Duodenal mucosa (tissue), 2 donors: ENCODE measurements around the gene PDSS2.
"Not testable (repeated sequence)": the region's sequence is repeated elsewhere in the genome, so short reads cannot be mapped to it uniquely, and the experiment has no call there.

Experiments used
- H3K27ac ChIP-seq: one replicate; pipeline ENCODE4 v1.7.0; 2013; ENCODE audit warnings: low read depth, low read length
- H3K27me3 ChIP-seq, 2 donors: one replicate each; pipeline ENCODE4 v1.7.0; 2013; ENCODE audit warnings: low read length in 2 of 2, control low read depth in 1 of 2; ENCODE audit not compliant: insufficient read depth in 2 of 2, control insufficient read depth in 1 of 2
- H3K36me3 ChIP-seq, 2 donors: one replicate each; pipeline ENCODE4 v1.7.0; 2013; ENCODE audit warnings: low read length in 2 of 2, control low read depth in 1 of 2; ENCODE audit not compliant: insufficient read depth in 2 of 2, control insufficient read depth in 1 of 2
- H3K4me1 ChIP-seq, 2 donors: one replicate each; pipeline ENCODE4 v1.7.0; 2013; ENCODE audit warnings: low read length in 2 of 2, control low read depth in 1 of 2; ENCODE audit not compliant: insufficient read depth in 2 of 2, control insufficient read depth in 1 of 2
- H3K4me3 ChIP-seq, 2 donors: one replicate each; pipeline ENCODE4 v1.7.0; 2013; ENCODE audit warnings: low read length in 2 of 2, low read depth in 1 of 2
- H3K9ac ChIP-seq, 2 donors: one replicate each; pipeline ENCODE4 v1.7.0; 2013; ENCODE audit warnings: low read length in 2 of 2, low read depth in 1 of 2
- H3K9me3 ChIP-seq, 2 donors: one replicate each; pipeline ENCODE4 v1.7.0; 2013; ENCODE audit warnings: low read length in 2 of 2, control low read depth in 1 of 2; ENCODE audit not compliant: control insufficient read depth in 1 of 2

Gene PDSS2

GRCh38 chr6:107284805-107285204, 174.6 kb downstream of the PDSS2 start:
- Histone ChIP-seq H3K4me1 (no peaks in the 10 kb centered on the region), H3K9me3 (no peaks in the 10 kb centered on the region), H3K4me3 (no peak overlapping the region), H3K36me3 (no peaks in the 10 kb centered on the region), H3K9ac (no peak overlapping the region), H3K27me3 (no peaks in the 10 kb centered on the region), H3K27ac (no peak overlapping the region)

GRCh38 chr6:107280791-107281190, 178.6 kb downstream of the PDSS2 start:
- no peak overlapping the region for H3K4me3 ChIP-seq
- no peaks in the 10 kb centered on the region for H3K27me3 ChIP-seq
- no peak overlapping the region for H3K27ac ChIP-seq
- H3K36me3 ChIP-seq, result no peaks in the 10 kb centered on the region
- H3K9me3 ChIP-seq, result no peaks in the 10 kb centered on the region
- H3K9ac ChIP-seq, result no peak overlapping the region
- no peaks in the 10 kb centered on the region for H3K4me1 ChIP-seq

- H3K4me3 ChIP-seq, H3K4me1 ChIP-seq, H3K9me3 ChIP-seq, H3K27ac ChIP-seq, H3K27me3 ChIP-seq, H3K9ac ChIP-seq, H3K36me3 ChIP-seq: not testable (repeated sequence)
Observed at GRCh38 chr6:107280001-107280400, 179.4 kb downstream of the PDSS2 start.

GRCh38 chr6:107275330-107275865, 184.0 kb downstream of the PDSS2 start:
- Histone ChIP-seq H3K4me3 (no peak overlapping the region), H3K36me3 (no peaks in the 10 kb centered on the region), H3K27me3 (no peaks in the 10 kb centered on the region), H3K9ac (no peak overlapping the region), H3K4me1 (no peaks in the 10 kb centered on the region), H3K27ac (no peak overlapping the region), H3K9me3 (no peaks in the 10 kb centered on the region)

- Histone ChIP-seq H3K4me1 (no peaks in the 10 kb centered on the region), H3K4me3 (no peak overlapping the region), H3K27ac (no peak overlapping the region), H3K9me3 (no peaks in the 10 kb centered on the region), H3K36me3 (no peaks in the 10 kb centered on the region), H3K27me3 (no peaks in the 10 kb centered on the region), H3K9ac (no peak overlapping the region)
Observed at GRCh38 chr6:107274288-107274687, 185.1 kb downstream of the PDSS2 start.

GRCh38 chr6:107272246-107272645, 187.1 kb downstream of the PDSS2 start:
- Histone ChIP-seq H3K4me3 (no peak overlapping the region), H3K27me3 (no peaks in the 10 kb centered on the region)

GRCh38 chr6:107271208-107271790, 188.1 kb downstream of the PDSS2 start:
- Histone ChIP-seq H3K27ac (no peak overlapping the region), H3K36me3 (no peaks in the 10 kb centered on the region), H3K4me3 (no peak overlapping the region), H3K9me3 (no peaks in the 10 kb centered on the region), H3K27me3 (no peaks in the 10 kb centered on the region), H3K9ac (no peak overlapping the region), H3K4me1 (no peaks in the 10 kb centered on the region)

More at GRCh38 chr6:107272246-107272645, 187.1 kb downstream of the PDSS2 start:
- H3K9ac ChIP-seq, result no peak overlapping the region
- H3K9me3 ChIP-seq, result no peaks in the 10 kb centered on the region
- H3K27ac ChIP-seq, result no peak overlapping the region
- no peaks in the 10 kb centered on the region for H3K4me1 ChIP-seq
- no peaks in the 10 kb centered on the region for H3K36me3 ChIP-seq

GRCh38 chr6:107267634-107268033, 191.7 kb downstream of the PDSS2 start:
- Histone ChIP-seq H3K4me3 (no peak overlapping the region), H3K9ac (no peak overlapping the region), H3K27me3 (no peaks in the 10 kb centered on the region), H3K9me3 (no peaks in the 10 kb centered on the region), H3K4me1 (peaks cover 0 to 5% of the 10 kb centered on the region in 2 donors), H3K36me3 (no peaks in the 10 kb centered on the region), H3K27ac (no peak overlapping the region)

GRCh38 chr6:107267006-107267405, 192.4 kb downstream of the PDSS2 start:
- no peaks in the 10 kb centered on the region for H3K27me3 ChIP-seq
- no peak overlapping the region for H3K9ac ChIP-seq
- H3K27ac ChIP-seq, result no peak overlapping the region
- H3K4me1 ChIP-seq, result peaks cover 0 to 5% of the 10 kb centered on the region in 2 donors
- no peak overlapping the region for H3K4me3 ChIP-seq
- no peaks in the 10 kb centered on the region for H3K9me3 ChIP-seq
- no peaks in the 10 kb centered on the region for H3K36me3 ChIP-seq

GRCh38 chr6:107266563-107266962, 192.8 kb downstream of the PDSS2 start:
- Histone ChIP-seq H3K27ac (no peak overlapping the region), H3K9ac (no peak overlapping the region), H3K27me3 (no peaks in the 10 kb centered on the region), H3K9me3 (no peaks in the 10 kb centered on the region), H3K4me3 (no peak overlapping the region), H3K4me1 (peaks cover 0 to 5% of the 10 kb centered on the region in 2 donors), H3K36me3 (no peaks in the 10 kb centered on the region)
